Measurements from ENCODE around the gene RNF43.

Gene RNF43

GRCh38 chr17:58436805-58437239 lies 19.5 kb upstream of the RNF43 start:
- no peak for DNase-seq (ENCODE audit: low read depth, low spot score)
- no peak overlapping the region for H3K4me3 ChIP-seq (ENCODE audit: low read depth, low read length)
- POLR2A ChIA-PET = no interaction called here
- TF ChIP-seq CTCF (IDR thresholded peaks at IDR 0.05; ENCODE audit: insufficient read depth, low read length, missing control alignments) = no peak
- CTCF ChIA-PET = interaction anchor here (1.1 to 3.6 kb wide), 2 partner anchors 10 to 120 kb away, joined by 3 to 17 read pairs; no protein-coding TSS in a partner anchor

GRCh38 chr17:58436245-58436644 lies 18.9 kb upstream of the RNF43 start:
- no peak for DNase-seq (ENCODE audit: low read depth, low spot score)
- no peak overlapping the region for H3K4me3 ChIP-seq (ENCODE audit: low read depth, low read length)
- no peak for TF ChIP-seq CTCF (IDR thresholded peaks at IDR 0.05; ENCODE audit: insufficient read depth, low read length, missing control alignments)
- ChIA-PET POLR2A (no interaction called here), CTCF (interaction anchor here (0.6 to 1.5 kb wide), 3 partner anchors 12 to 132 kb away, joined by 3 to 7 read pairs (median 3); no protein-coding TSS in a partner anchor)

- no peak for TF ChIP-seq CTCF (IDR thresholded peaks at IDR 0.05; ENCODE audit: insufficient read depth, low read length, missing control alignments)
- CTCF ChIA-PET = interaction anchor here (1.1 to 1.6 kb wide), 2 partner anchors 15 to 116 kb away, joined by 3 to 6 read pairs; partner anchors contain the start of gene RNF43
- no peak for DNase-seq (ENCODE audit: low read depth, low spot score)
- no peak overlapping the region for H3K4me3 ChIP-seq (ENCODE audit: low read depth, low read length)
- POLR2A ChIA-PET = no interaction called here
Measured at GRCh38 chr17:58432806-58433573, 15.7 kb upstream of the RNF43 start.

GRCh38 chr17:58427807-58428206 lies 10.5 kb upstream of the RNF43 start:
- ChIA-PET CTCF (interaction anchor here (1.0 to 3.1 kb wide), 3 partner anchors 11 to 110 kb away, joined by 3 to 21 read pairs (median 4); partner anchors contain the start of gene RNF43), POLR2A (no interaction called here)
- no peak for DNase-seq (ENCODE audit: low read depth, low spot score)
- H3K4me3 ChIP-seq (ENCODE audit: low read depth, low read length) = no peak overlapping the region
- no peak for TF ChIP-seq CTCF (IDR thresholded peaks at IDR 0.05; ENCODE audit: insufficient read depth, low read length, missing control alignments)

GRCh38 chr17:58421711-58422110 lies 4.4 kb upstream of the RNF43 start:
- CTCF ChIA-PET = interaction anchor here (5.9 kb wide), 1 partner anchor 106 kb away, joined by 131 read pairs; no protein-coding TSS in a partner anchor
- DNase-seq (ENCODE audit: low read depth, low spot score) = no peak

More at GRCh38 chr17:58421711-58422110, 4.4 kb upstream of the RNF43 start:
- no peak overlapping the region for H3K4me3 ChIP-seq (ENCODE audit: low read depth, low read length)
- POLR2A ChIA-PET = no interaction called here
- no peak for TF ChIP-seq CTCF (IDR thresholded peaks at IDR 0.05; ENCODE audit: insufficient read depth, low read length, missing control alignments)
